ENCODE results near the gene SEMA5A. TPM values are rescaled to one million over a fixed set of nuclear protein-coding genes. Genes with fewer than 3 reads are reported as not detected.

Gene SEMA5A
- polyA plus RNA-seq, 1 donor (not counting 4 experiments of a cell fraction or from before 2014, with no cell fraction given): 0.16 TPM

DNA sequence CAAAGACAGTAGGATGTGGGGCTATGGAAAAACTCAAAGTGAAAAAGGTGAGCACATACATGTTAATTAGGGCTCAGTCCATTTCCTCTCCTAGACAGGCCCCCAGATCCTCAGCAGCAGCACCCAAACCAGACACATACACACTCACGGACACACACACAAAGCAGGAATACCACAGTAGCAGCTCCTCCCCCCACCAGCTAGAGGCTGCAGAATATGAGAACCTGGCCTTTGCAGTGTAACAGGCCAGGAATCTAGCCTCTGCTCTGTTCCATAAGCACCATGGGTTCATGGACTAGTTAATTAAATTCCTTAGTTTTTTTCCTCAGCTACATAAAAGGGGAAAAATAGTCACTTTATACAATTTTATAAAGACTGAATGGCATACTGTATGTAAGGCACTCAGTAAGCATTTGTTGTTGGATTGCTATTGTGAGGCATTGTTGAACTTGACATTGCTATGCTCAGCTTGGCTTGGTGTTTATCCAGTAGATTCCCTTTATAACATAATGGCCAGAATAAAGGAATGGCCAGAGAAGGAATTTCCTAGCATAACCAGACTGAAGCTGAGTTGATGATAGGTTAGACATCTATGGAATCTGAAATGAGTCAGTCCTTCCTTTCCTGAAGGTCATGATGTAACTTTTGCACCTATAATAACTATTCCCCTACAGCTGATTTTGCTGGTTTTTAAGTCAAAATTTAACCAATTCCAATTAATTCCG lies 186.8 kb downstream of the SEMA5A start:
- Histone ChIP-seq H3K9ac (ENCODE audit: control insufficient read depth, extremely low read depth, insufficient read depth, low read length) (no peak overlapping the region), H3K4me1 (ENCODE audit: control insufficient read depth, extremely low read depth, insufficient read depth, low read length) (peaks cover 16% of the 10 kb centered on the region), H3K27ac (ENCODE audit: control insufficient read depth, insufficient read depth, low read length) (no peak overlapping the region), H3K4me3 (ENCODE audit: control insufficient read depth in 2 of 3, extremely low read depth in 1 of 3, insufficient read depth in 2 of 3, low read depth in 1 of 3, low read length in 3 of 3) (no peak overlapping the region), H3K9me1 (ENCODE audit: control insufficient read depth, extremely low read depth, insufficient read depth, low read length) (no peaks in the 10 kb centered on the region), H3K79me2 (ENCODE audit: control insufficient read depth, insufficient read depth, low read length) (no peaks in the 10 kb centered on the region), H3K27me3 (ENCODE audit: control insufficient read depth, extremely low read depth, insufficient read depth, low read length) (no peaks in the 10 kb centered on the region), H3K9me3 (ENCODE audit: control insufficient read depth, low read depth, low read length) (no peaks in the 10 kb centered on the region), H4K20me1 (ENCODE audit: control insufficient read depth, extremely low read depth, insufficient read depth, low read length) (no peaks in the 10 kb centered on the region), H3K4me2 (ENCODE audit: control insufficient read depth, extremely low read depth, insufficient read depth, low read depth, low read length) (no peak overlapping the region), H2AFZ (ENCODE audit: control insufficient read depth, low read length) (no peak overlapping the region), H3K36me3 (ENCODE audit: control insufficient read depth in 2 of 2, extremely low read depth in 1 of 2, insufficient read depth in 2 of 2, low read length in 2 of 2) (no peaks in the 10 kb centered on the region)
- dilution Hi-C loops (cut with MboI; ENCODE audit: extremely low pct_ligation_motif_present, low sequenced_read_pairs): loop anchor here (25.0 kb wide), 1 partner anchor 128 kb away; no protein-coding TSS in a partner anchor
- FAIRE-seq: no peak
- no peak for DNase-seq (ENCODE audit: low read depth, low spot score)
- TF ChIP-seq EZH2 (IDR thresholded peaks at IDR 0.05; ENCODE audit: low read length): no peak
- TF ChIP-seq, protein P1, sequence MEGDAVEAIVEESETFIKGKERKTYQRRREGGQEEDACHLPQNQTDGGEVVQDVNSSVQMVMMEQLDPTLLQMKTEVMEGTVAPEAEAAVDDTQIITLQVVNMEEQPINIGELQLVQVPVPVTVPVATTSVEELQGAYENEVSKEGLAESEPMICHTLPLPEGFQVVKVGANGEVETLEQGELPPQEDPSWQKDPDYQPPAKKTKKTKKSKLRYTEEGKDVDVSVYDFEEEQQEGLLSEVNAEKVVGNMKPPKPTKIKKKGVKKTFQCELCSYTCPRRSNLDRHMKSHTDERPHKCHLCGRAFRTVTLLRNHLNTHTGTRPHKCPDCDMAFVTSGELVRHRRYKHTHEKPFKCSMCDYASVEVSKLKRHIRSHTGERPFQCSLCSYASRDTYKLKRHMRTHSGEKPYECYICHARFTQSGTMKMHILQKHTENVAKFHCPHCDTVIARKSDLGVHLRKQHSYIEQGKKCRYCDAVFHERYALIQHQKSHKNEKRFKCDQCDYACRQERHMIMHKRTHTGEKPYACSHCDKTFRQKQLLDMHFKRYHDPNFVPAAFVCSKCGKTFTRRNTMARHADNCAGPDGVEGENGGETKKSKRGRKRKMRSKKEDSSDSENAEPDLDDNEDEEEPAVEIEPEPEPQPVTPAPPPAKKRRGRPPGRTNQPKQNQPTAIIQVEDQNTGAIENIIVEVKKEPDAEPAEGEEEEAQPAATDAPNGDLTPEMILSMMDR (optimal IDR thresholded peaks at IDR 0.05 in 1 of 3, IDR thresholded peaks at IDR 0.05 in 1 of 3, conservative IDR thresholded peaks at IDR 0.05 in 1 of 3; ENCODE audit: extremely low read depth in 1 of 3, insufficient read depth in 2 of 3, low read length in 3 of 3): no peak

DNA sequence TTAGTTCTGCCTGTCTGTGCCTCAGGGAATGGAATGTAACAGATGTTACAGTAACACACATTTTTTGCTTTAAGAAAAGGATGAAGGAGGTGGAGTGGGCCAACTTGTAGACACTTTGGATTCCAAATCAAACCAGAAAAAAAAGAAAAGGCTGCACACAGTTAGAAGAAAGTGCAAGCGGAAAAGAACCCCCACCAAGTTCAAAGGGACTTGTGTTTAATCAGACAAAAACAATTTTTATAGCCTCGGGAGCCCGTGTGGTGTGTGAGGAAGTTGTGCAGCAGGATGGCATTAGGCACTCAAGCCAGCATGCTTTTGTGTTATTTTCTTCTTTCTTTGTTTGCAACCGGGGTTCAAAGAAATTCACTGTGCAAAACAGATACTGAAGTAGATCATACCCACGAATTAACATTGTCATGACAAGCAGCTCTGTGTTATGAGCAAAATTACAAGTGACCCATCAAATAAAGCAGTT lies 189.5 kb downstream of the SEMA5A start:
- Histone ChIP-seq H3K9me1 (ENCODE audit: control insufficient read depth, extremely low read depth, insufficient read depth, low read length) (no peaks in the 10 kb centered on the region), H3K4me1 (ENCODE audit: control insufficient read depth, extremely low read depth, insufficient read depth, low read length) (peaks cover 16% of the 10 kb centered on the region), H3K27me3 (ENCODE audit: control insufficient read depth, extremely low read depth, insufficient read depth, low read length) (no peaks in the 10 kb centered on the region), H3K36me3 (ENCODE audit: control insufficient read depth in 2 of 2, extremely low read depth in 1 of 2, insufficient read depth in 2 of 2, low read length in 2 of 2) (no peaks in the 10 kb centered on the region), H3K4me2 (ENCODE audit: control insufficient read depth, extremely low read depth, insufficient read depth, low read depth, low read length) (no peak overlapping the region), H3K27ac (ENCODE audit: control insufficient read depth, insufficient read depth, low read length) (no peak overlapping the region), H3K9me3 (ENCODE audit: control insufficient read depth, low read depth, low read length) (no peaks in the 10 kb centered on the region), H3K79me2 (ENCODE audit: control insufficient read depth, insufficient read depth, low read length) (no peaks in the 10 kb centered on the region), H3K4me3 (ENCODE audit: control insufficient read depth in 2 of 3, extremely low read depth in 1 of 3, insufficient read depth in 2 of 3, low read depth in 1 of 3, low read length in 3 of 3) (no peak overlapping the region), H4K20me1 (ENCODE audit: control insufficient read depth, extremely low read depth, insufficient read depth, low read length) (no peaks in the 10 kb centered on the region), H3K9ac (ENCODE audit: control insufficient read depth, extremely low read depth, insufficient read depth, low read length) (no peak overlapping the region), H2AFZ (ENCODE audit: control insufficient read depth, low read length) (no peak overlapping the region)
- dilution Hi-C loops (cut with MboI; ENCODE audit: extremely low pct_ligation_motif_present, low sequenced_read_pairs): loop anchor here (25.0 kb wide), 1 partner anchor 131 kb away; no protein-coding TSS in a partner anchor
- FAIRE-seq (no peak), DNase-seq (ENCODE audit: low read depth, low spot score) (no peak)
- no peak for TF ChIP-seq EZH2 (IDR thresholded peaks at IDR 0.05; ENCODE audit: low read length)
- TF ChIP-seq, protein P1 (optimal IDR thresholded peaks at IDR 0.05 in 1 of 3, IDR thresholded peaks at IDR 0.05 in 1 of 3, conservative IDR thresholded peaks at IDR 0.05 in 1 of 3; ENCODE audit: extremely low read depth in 1 of 3, insufficient read depth in 2 of 3, low read length in 3 of 3): no peak

All from keratinocyte (primary cell).